Measurements from ENCODE around the gene FAM98A. TPM values are rescaled to one million over a fixed set of nuclear protein-coding genes. Genes with fewer than 3 reads are reported as not detected.

Gene FAM98A
- total RNA-seq, 1 experiment from 2014 or later = 70.9 TPM

- Histone ChIP-seq H3T11ph (ENCODE audit: low read length) (no peak overlapping the region), H3K4me2 (ENCODE audit: insufficient read depth, insufficient read length, low read length) (no peak overlapping the region), H3K9me3 (ENCODE audit: control insufficient read depth, low read depth, low read length) (peaks cover 21% of the 10 kb centered on the region), H2BK120ac (ENCODE audit: low read depth, low read length, poor library complexity, severe bottlenecking) (no peak overlapping the region), H4K5ac (ENCODE audit: insufficient read length, low read depth, low read length) (no peak overlapping the region), H3K79me1 (ENCODE audit: insufficient read depth, low read depth, low read length, poor library complexity, severe bottlenecking) (no peaks in the 10 kb centered on the region), H4K91ac (ENCODE audit: insufficient read length, low read depth, low read length) (no peak overlapping the region), H2BK20ac (ENCODE audit: low read depth, low read length, poor library complexity, severe bottlenecking) (no peak overlapping the region), H3K23me2 (ENCODE audit: insufficient read length, low read depth, low read length, poor library complexity, severe bottlenecking) (no peaks in the 10 kb centered on the region), H2AFZ (ENCODE audit: low read length) (no peak overlapping the region), H3K27me3 (ENCODE audit: insufficient read depth, low read length) (no peaks in the 10 kb centered on the region), H3K56ac (ENCODE audit: insufficient read length, low read depth, low read length) (no peak overlapping the region), H3K4me1 (ENCODE audit: insufficient read depth, low read length) (peaks cover 4% of the 10 kb centered on the region; the same call in 1 of the 2 replicates), H3K4ac (ENCODE audit: low read depth, low read length) (no peak overlapping the region), H2BK5ac (ENCODE audit: insufficient read length, low read length) (no peak overlapping the region), H3K27ac (ENCODE audit: insufficient read length, low read depth, low read length) (no peak overlapping the region), H3K14ac (ENCODE audit: insufficient read depth, low read length) (no peak overlapping the region), H3K23ac (ENCODE audit: insufficient read length, low read depth, low read length) (no peak overlapping the region), H2AK5ac (ENCODE audit: insufficient read length, low read length) (no peak overlapping the region), H3K18ac (ENCODE audit: insufficient read length, low read depth, low read length) (no peak overlapping the region), H3K79me2 (ENCODE audit: insufficient read depth, low read length) (no peaks in the 10 kb centered on the region), H4K20me1 (ENCODE audit: control insufficient read depth, insufficient read depth, insufficient read length) (no peaks in the 10 kb centered on the region), H3K9ac (ENCODE audit: extremely low read depth, insufficient read length, low read length) (no peak overlapping the region), H4K8ac (replicated peaks; ENCODE audit: insufficient read length, low read depth, low read length) (no peak overlapping the region), H2BK15ac (ENCODE audit: low read depth, low read length) (no peak overlapping the region), H2BK12ac (ENCODE audit: insufficient read length, low read depth, low read length) (no peak overlapping the region)
- peaks cover 58 to 67% (median 58%) of the 10 kb centered on the region in 3 experiments for H3K36me3 Mint-ChIP-seq (ENCODE audit: insufficient read depth in 1 of 3, low read depth in 3 of 3)
- no peak for DNase-seq
- peaks cover 5 to 11% of the 10 kb centered on the region in 2 experiments for H3K4me1 Mint-ChIP-seq
- H3K9me3 Mint-ChIP-seq = peaks cover 43 to 54% of the 10 kb centered on the region in 2 experiments
- H3K27me3 Mint-ChIP-seq (ENCODE audit: low read depth) = no peaks in the 10 kb centered on the region
- H3K27ac Mint-ChIP-seq = no peak overlapping the region
- no peak for TF ChIP-seq CTCF (conservative IDR thresholded peaks at IDR 0.05)
- H3K4me3 Mint-ChIP-seq = no peak overlapping the region
- WGBS (ENCODE audit: extremely low coverage, insufficient read length, low lambda C conversion rate) = no CpG with 5 or more reads among the region's 1 CpG
These were observed 19.9 kb upstream of the FAM98A start for GRCh38 chr2:33619028-33619427.
